ENCODE results near the gene DPF1. TPM values are rescaled to one million over a fixed set of nuclear protein-coding genes. Genes with fewer than 3 reads are reported as not detected.

The DPF1 gene
- total RNA-seq, 3 donors from 2014 or later (not counting 1 experiment from before 2014, with no cell fraction given): not detected

GRCh38 chr19:38251564-38252051, 27.6 kb upstream of the DPF1 start:
- ATAC-seq (no peak), DNase-seq (no peak)
- H3K4me3 Mint-ChIP-seq: no peak overlapping the region
- Histone ChIP-seq H3K9me3 (ENCODE audit: control insufficient read depth, insufficient read depth, low read length) (no peaks in the 10 kb centered on the region), H3K27ac (ENCODE audit: low read length) (no peak overlapping the region), H3K4me1 (ENCODE audit: control insufficient read depth, insufficient read depth, low read length) (peaks cover 4% of the 10 kb centered on the region), H3K4me3 (ENCODE audit: low read length) (no peak overlapping the region), H3K27me3 (ENCODE audit: control insufficient read depth, insufficient read depth, low read length) (no peaks in the 10 kb centered on the region), H3K36me3 (ENCODE audit: control insufficient read depth, insufficient read depth, low read length) (no peaks in the 10 kb centered on the region)
- H3K9me3 Mint-ChIP-seq: no peaks in the 10 kb centered on the region
- H3K36me3 Mint-ChIP-seq: no peaks in the 10 kb centered on the region
- WGBS (ENCODE audit: insufficient coverage): 32% methylated on average over 10 of the region's 10 CpGs
- intact Hi-C loops (cut with micrococcal nuclease): no loop called here
- peaks cover 11 to 21% of the 10 kb centered on the region in 2 donors for H3K27me3 Mint-ChIP-seq (ENCODE audit: low read depth in 2 of 2)
- H3K4me1 Mint-ChIP-seq: peaks cover 0 to under 1% of the 10 kb centered on the region in 2 donors
- no peak overlapping the region for H3K27ac Mint-ChIP-seq
- no peak for TF ChIP-seq CTCF (IDR thresholded peaks at IDR 0.05)

- Histone ChIP-seq H3K36me3 (ENCODE audit: control insufficient read depth, insufficient read depth, low read length) (no peaks in the 10 kb centered on the region), H3K9me3 (ENCODE audit: control insufficient read depth, insufficient read depth, low read length) (no peaks in the 10 kb centered on the region), H3K27ac (ENCODE audit: low read length) (no peak overlapping the region), H3K4me3 (ENCODE audit: low read length) (no peak overlapping the region), H3K27me3 (ENCODE audit: control insufficient read depth, insufficient read depth, low read length) (no peaks in the 10 kb centered on the region), H3K4me1 (ENCODE audit: control insufficient read depth, insufficient read depth, low read length) (peaks cover 4% of the 10 kb centered on the region)
- intact Hi-C loops (cut with micrococcal nuclease): no loop called here
- DNase-seq: no peak
- Mint-ChIP-seq H3K27ac (no peak overlapping the region), H3K4me1 (no peaks in the 10 kb centered on the region), H3K36me3 (no peaks in the 10 kb centered on the region), H3K9me3 (no peaks in the 10 kb centered on the region), H3K27me3 (ENCODE audit: low read depth in 2 of 2) (peaks cover 10 to 21% of the 10 kb centered on the region in 2 donors), H3K4me3 (no peak overlapping the region)
- ATAC-seq: no peak
- no peak for TF ChIP-seq CTCF (IDR thresholded peaks at IDR 0.05)
- 87% methylated on average over 16 of the region's 18 CpGs for WGBS (ENCODE audit: insufficient coverage)
These were observed 27.0 kb upstream of the DPF1 start for GRCh38 chr19:38250821-38251563.

- H3K27me3 ChIP-seq (ENCODE audit: control insufficient read depth, insufficient read depth, low read length): no peaks in the 10 kb centered on the region
- H3K9me3 ChIP-seq (ENCODE audit: control insufficient read depth, insufficient read depth, low read length): no peaks in the 10 kb centered on the region
- DNase-seq (no peak), ATAC-seq (no peak)
- Mint-ChIP-seq H3K27me3 (ENCODE audit: low read depth in 2 of 2) (peaks cover 6 to 17% of the 10 kb centered on the region in 2 donors), H3K36me3 (no peaks in the 10 kb centered on the region), H3K4me1 (no peaks in the 10 kb centered on the region), H3K4me3 (no peak overlapping the region), H3K9me3 (no peaks in the 10 kb centered on the region), H3K27ac (no peak overlapping the region)
- no peaks in the 10 kb centered on the region for H3K36me3 ChIP-seq (ENCODE audit: control insufficient read depth, insufficient read depth, low read length)
- H3K4me3 ChIP-seq (ENCODE audit: low read length): no peak overlapping the region
- intact Hi-C loops (cut with micrococcal nuclease): no loop called here
- TF ChIP-seq CTCF (IDR thresholded peaks at IDR 0.05): no peak
- peaks cover 4% of the 10 kb centered on the region for H3K4me1 ChIP-seq (ENCODE audit: control insufficient read depth, insufficient read depth, low read length)
- H3K27ac ChIP-seq (ENCODE audit: low read length): no peak overlapping the region
These were observed 26.4 kb upstream of the DPF1 start for GRCh38 chr19:38250428-38250820.

GRCh38 chr19:38248421-38248820, 24.4 kb upstream of the DPF1 start:
- Histone ChIP-seq H3K27me3 (ENCODE audit: control insufficient read depth, insufficient read depth, low read length) (no peaks in the 10 kb centered on the region), H3K36me3 (ENCODE audit: control insufficient read depth, insufficient read depth, low read length) (no peaks in the 10 kb centered on the region), H3K4me1 (ENCODE audit: control insufficient read depth, insufficient read depth, low read length) (peaks cover 7% of the 10 kb centered on the region), H3K27ac (ENCODE audit: low read length) (no peak overlapping the region), H3K4me3 (ENCODE audit: low read length) (no peak overlapping the region), H3K9me3 (ENCODE audit: control insufficient read depth, insufficient read depth, low read length) (no peaks in the 10 kb centered on the region)
- ATAC-seq (no peak), DNase-seq (no peak)
- Mint-ChIP-seq H3K36me3 (no peaks in the 10 kb centered on the region), H3K4me3 (no peak overlapping the region), H3K4me1 (peaks cover 5 to 7% of the 10 kb centered on the region in 2 donors), H3K9me3 (no peaks in the 10 kb centered on the region), H3K27me3 (ENCODE audit: low read depth in 2 of 2) (peaks cover 6 to 21% of the 10 kb centered on the region in 2 donors), H3K27ac (no peak overlapping the region)
- TF ChIP-seq CTCF (IDR thresholded peaks at IDR 0.05): no peak
- 89% methylated on average over 7 of the region's 7 CpGs for WGBS (ENCODE audit: insufficient coverage)
- intact Hi-C loops (cut with micrococcal nuclease): no loop called here
